Activated naive CD8-positive, alpha-beta T cell treated with anti-CD3 and anti-CD28 coated beads, Interleukin-2, amount 50 U/mL, for 24 hours (primary cell): ENCODE measurements around the gene FKBP15.

Experiments used
- ATAC-seq: fragments of 150-1000 bp; cut with Tn5 transposase; one replicate; pipeline ENCODE4 v1.10.0; 2021
- DNase-seq: peaks from one replicate; pipeline ENCODE4 v3.0.0; 2021
- H3K27ac Mint-ChIP-seq: one replicate; pipeline ENCODE4 v1.8.0; 2021; ENCODE audit warnings: mild to moderate bottlenecking, mixed read lengths
- H3K27me3 Mint-ChIP-seq: one replicate; pipeline ENCODE4 v1.8.0; 2021; ENCODE audit warnings: mixed read lengths
- H3K36me3 Mint-ChIP-seq: one replicate; pipeline ENCODE4 v1.8.0; 2021; ENCODE audit warnings: low read depth, mixed read lengths
- H3K4me1 Mint-ChIP-seq: one replicate; pipeline ENCODE4 v1.8.0; 2021; ENCODE audit warnings: mixed read lengths
- H3K4me3 Mint-ChIP-seq: one replicate; pipeline ENCODE4 v1.8.0; 2021; ENCODE audit warnings: mild to moderate bottlenecking, moderate library complexity, mixed read lengths
- H3K9me3 Mint-ChIP-seq: one replicate; pipeline ENCODE4 v1.8.0; 2021; ENCODE audit warnings: mixed read lengths

Gene FKBP15

DNA sequence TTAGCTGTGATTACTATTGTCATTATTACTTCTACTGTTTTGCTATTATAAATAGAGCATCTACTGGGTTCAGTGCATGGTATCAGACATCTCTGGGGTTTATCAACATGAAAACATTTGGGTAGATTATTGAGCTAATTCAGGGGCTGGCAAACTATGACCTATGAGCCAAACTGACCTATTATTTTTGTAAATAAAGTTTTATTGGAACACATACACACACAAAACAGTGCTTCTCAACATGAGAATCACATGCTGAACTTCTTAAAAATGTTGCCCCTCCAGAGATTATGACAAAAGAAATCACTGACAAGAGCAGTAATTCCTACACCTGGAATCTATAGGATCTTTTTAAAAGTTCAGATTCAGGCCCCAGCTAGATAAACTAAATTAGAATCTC is 39.9 kb downstream of the FKBP15 start:
- H3K27ac Mint-ChIP-seq: no peak overlapping the region
- no peak overlapping the region for H3K4me3 Mint-ChIP-seq
- H3K4me1 Mint-ChIP-seq: no peaks in the 10 kb centered on the region
- H3K9me3 Mint-ChIP-seq: no peaks in the 10 kb centered on the region
- no peak for ATAC-seq
- H3K36me3 Mint-ChIP-seq: peaks cover 68% of the 10 kb centered on the region
- no peak for DNase-seq
- no peaks in the 10 kb centered on the region for H3K27me3 Mint-ChIP-seq

GRCh38 chr9:113179839-113180238 is 41.2 kb downstream of the FKBP15 start:
- Mint-ChIP-seq H3K9me3 (no peaks in the 10 kb centered on the region), H3K27me3 (no peaks in the 10 kb centered on the region), H3K4me1 (no peaks in the 10 kb centered on the region), H3K27ac (no peak overlapping the region), H3K36me3 (peaks cover 64% of the 10 kb centered on the region), H3K4me3 (no peak overlapping the region)
- no peak for ATAC-seq
- no peak for DNase-seq

- Mint-ChIP-seq H3K4me1 (no peaks in the 10 kb centered on the region), H3K27ac (no peak overlapping the region), H3K9me3 (peaks cover under 1% of the 10 kb centered on the region), H3K36me3 (peaks cover 62% of the 10 kb centered on the region), H3K27me3 (no peaks in the 10 kb centered on the region), H3K4me3 (no peak overlapping the region)
- ATAC-seq: no peak
- DNase-seq: no peak
Observed at GRCh38 chr9:113178087-113178486, 43.0 kb downstream of the FKBP15 start.

DNA sequence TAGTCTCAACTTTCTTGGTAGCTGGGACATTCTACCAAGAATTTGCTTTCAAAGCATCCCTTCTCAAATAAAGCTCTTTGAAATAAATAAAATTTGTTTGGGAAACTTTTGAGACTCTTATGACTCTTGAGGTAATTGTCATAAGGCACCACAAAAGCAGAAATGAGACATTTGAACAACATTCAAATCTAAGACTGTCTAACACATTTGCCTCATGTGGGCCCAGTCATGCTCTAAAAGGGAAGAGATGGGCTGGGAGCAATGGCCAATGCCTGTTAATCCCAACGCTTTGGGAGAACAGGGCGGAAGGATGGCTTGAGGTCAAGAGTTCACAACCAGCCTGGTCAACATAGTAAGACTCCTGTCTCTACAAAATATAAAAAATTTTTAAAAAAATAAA is 43.8 kb downstream of the FKBP15 start:
- ATAC-seq (no peak), DNase-seq (no peak)
- no peaks in the 10 kb centered on the region for H3K4me1 Mint-ChIP-seq
- peaks cover 63% of the 10 kb centered on the region for H3K36me3 Mint-ChIP-seq
- no peak overlapping the region for H3K27ac Mint-ChIP-seq
- H3K9me3 Mint-ChIP-seq: peaks cover 9% of the 10 kb centered on the region
- H3K27me3 Mint-ChIP-seq: no peaks in the 10 kb centered on the region
- no peak overlapping the region for H3K4me3 Mint-ChIP-seq

- Mint-ChIP-seq H3K4me1 (no peaks in the 10 kb centered on the region), H3K4me3 (no peak overlapping the region), H3K27ac (no peak overlapping the region), H3K36me3 (peaks cover 63% of the 10 kb centered on the region), H3K9me3 (peaks cover 9% of the 10 kb centered on the region), H3K27me3 (no peaks in the 10 kb centered on the region)
- no peak for DNase-seq
- no peak for ATAC-seq
Observed at GRCh38 chr9:113176803-113177202, 44.3 kb downstream of the FKBP15 start.

DNA sequence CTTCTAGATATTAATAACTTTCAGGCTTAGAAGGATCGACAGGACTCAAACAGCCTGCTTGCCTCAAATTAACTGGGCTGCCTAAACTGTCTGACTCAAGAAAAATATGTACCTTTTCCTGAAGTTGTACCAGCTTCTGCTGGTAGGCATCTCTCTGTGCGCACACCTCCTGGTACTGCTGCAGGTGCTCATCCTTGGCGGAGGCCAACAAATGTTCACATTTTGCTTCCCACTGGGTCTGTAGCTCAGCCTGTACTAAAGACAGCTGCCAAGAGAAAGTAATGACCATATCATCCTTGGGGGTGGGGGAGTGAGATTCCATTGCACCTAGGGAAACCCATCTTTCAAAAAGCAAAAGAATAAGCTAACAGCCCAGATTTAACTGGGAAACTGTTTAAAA is 47.7 kb downstream of the FKBP15 start:
- Mint-ChIP-seq H3K36me3 (peaks cover 69% of the 10 kb centered on the region), H3K27me3 (no peaks in the 10 kb centered on the region), H3K4me1 (no peaks in the 10 kb centered on the region), H3K4me3 (no peak overlapping the region), H3K27ac (no peak overlapping the region), H3K9me3 (peaks cover 9% of the 10 kb centered on the region)
- no peak for DNase-seq
- ATAC-seq: no peak

DNA sequence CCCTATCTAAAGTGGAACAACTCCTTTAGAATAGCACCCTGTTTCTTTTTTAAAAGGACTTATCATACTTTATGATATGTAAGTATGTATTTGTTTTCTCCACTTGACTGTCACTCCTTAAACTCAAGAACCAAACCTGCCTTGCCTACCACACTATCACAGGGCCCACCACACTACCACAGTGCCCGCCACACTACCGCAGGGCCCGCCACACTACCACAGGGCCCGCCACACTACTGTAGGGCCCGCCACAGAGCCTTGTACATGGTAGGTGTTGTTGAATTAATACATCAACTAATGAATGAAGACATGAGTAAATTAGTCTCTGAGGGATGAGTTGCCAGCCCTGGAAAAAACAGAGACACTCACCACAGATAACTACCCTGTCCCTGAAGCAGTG is 52.3 kb downstream of the FKBP15 start:
- Mint-ChIP-seq H3K9me3 (peaks cover 9% of the 10 kb centered on the region), H3K4me1 (no peaks in the 10 kb centered on the region), H3K27ac (no peak overlapping the region), H3K4me3 (no peak overlapping the region), H3K27me3 (no peaks in the 10 kb centered on the region), H3K36me3 (peaks cover 60% of the 10 kb centered on the region)
- ATAC-seq: no peak
- no peak for DNase-seq

- Mint-ChIP-seq H3K27ac (no peak overlapping the region), H3K36me3 (peaks cover 43% of the 10 kb centered on the region), H3K4me3 (no peak overlapping the region), H3K27me3 (no peaks in the 10 kb centered on the region), H3K4me1 (no peaks in the 10 kb centered on the region), H3K9me3 (no peaks in the 10 kb centered on the region)
- ATAC-seq (no peak), DNase-seq (no peak)
Observed at GRCh38 chr9:113166039-113166438, 55.0 kb downstream of the FKBP15 start.

- no peak overlapping the region for H3K27ac Mint-ChIP-seq
- H3K27me3 Mint-ChIP-seq: no peaks in the 10 kb centered on the region
- no peak for ATAC-seq
- H3K36me3 Mint-ChIP-seq: peaks cover 36% of the 10 kb centered on the region
- H3K9me3 Mint-ChIP-seq: no peaks in the 10 kb centered on the region
- no peaks in the 10 kb centered on the region for H3K4me1 Mint-ChIP-seq
- H3K4me3 Mint-ChIP-seq: no peak overlapping the region
- DNase-seq: no peak
Observed at GRCh38 chr9:113164536-113165300, 56.4 kb downstream of the FKBP15 start.

- Mint-ChIP-seq H3K36me3 (peaks cover 32% of the 10 kb centered on the region), H3K4me1 (no peaks in the 10 kb centered on the region), H3K27ac (no peak overlapping the region), H3K9me3 (no peaks in the 10 kb centered on the region), H3K4me3 (no peak overlapping the region), H3K27me3 (no peaks in the 10 kb centered on the region)
- ATAC-seq: no peak
- no peak for DNase-seq
Observed at GRCh38 chr9:113163001-113163400, 58.1 kb downstream of the FKBP15 start.

GRCh38 chr9:113160571-113160970 is 60.5 kb downstream of the FKBP15 start:
- Mint-ChIP-seq H3K4me3 (no peak overlapping the region), H3K9me3 (no peaks in the 10 kb centered on the region), H3K27ac (peak overlapping the region; percentile 11), H3K4me1 (peaks cover 12% of the 10 kb centered on the region), H3K36me3 (peaks cover 20% of the 10 kb centered on the region), H3K27me3 (no peaks in the 10 kb centered on the region)
- ATAC-seq (no peak), DNase-seq (no peak)

DNA sequence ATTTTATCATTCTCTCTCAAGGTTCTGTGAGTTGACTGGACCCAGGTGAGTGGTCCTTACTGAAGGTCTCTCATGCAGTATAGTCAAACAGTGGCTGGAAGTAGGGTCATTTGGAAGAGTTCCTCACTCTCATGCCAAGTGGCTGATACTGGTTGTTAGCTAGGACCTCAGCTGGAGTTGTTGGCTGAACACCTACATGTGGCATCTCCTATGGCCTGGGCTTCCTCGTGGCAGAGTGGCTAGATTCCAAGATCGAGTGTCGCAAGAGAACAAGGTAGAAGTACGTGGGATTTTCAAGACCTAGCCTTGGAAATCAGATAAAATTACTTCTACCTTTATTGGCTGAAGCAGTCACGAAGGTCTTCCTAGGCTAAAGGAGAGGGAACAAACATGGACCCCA is 62.6 kb downstream of the FKBP15 start:
- Mint-ChIP-seq H3K36me3 (peaks cover 14% of the 10 kb centered on the region), H3K4me3 (no peak overlapping the region), H3K27me3 (no peaks in the 10 kb centered on the region), H3K4me1 (peaks cover 23% of the 10 kb centered on the region), H3K27ac (no peak overlapping the region), H3K9me3 (no peaks in the 10 kb centered on the region)
- no peak for ATAC-seq
- DNase-seq: no peak

GRCh38 chr9:113156880-113157279 is 64.2 kb downstream of the FKBP15 start:
- Mint-ChIP-seq H3K27ac (no peak overlapping the region), H3K36me3 (peaks cover 7% of the 10 kb centered on the region), H3K4me1 (peaks cover 32% of the 10 kb centered on the region), H3K4me3 (no peak overlapping the region), H3K27me3 (no peaks in the 10 kb centered on the region), H3K9me3 (no peaks in the 10 kb centered on the region)
- DNase-seq (no peak), ATAC-seq (no peak)

- peak overlapping the region; percentile 18 for H3K4me3 Mint-ChIP-seq
- ATAC-seq (peak; percentile 50), DNase-seq (peak; percentile 44)
- H3K36me3 Mint-ChIP-seq: peaks cover 7% of the 10 kb centered on the region
- no peaks in the 10 kb centered on the region for H3K9me3 Mint-ChIP-seq
- H3K27me3 Mint-ChIP-seq: no peaks in the 10 kb centered on the region
- peaks cover 36% of the 10 kb centered on the region for H3K4me1 Mint-ChIP-seq
- peak overlapping the region; percentile 63 for H3K27ac Mint-ChIP-seq
Observed at GRCh38 chr9:113155911-113156588, 65.0 kb downstream of the FKBP15 start.

GRCh38 chr9:113154946-113155345 is 66.1 kb downstream of the FKBP15 start:
- no peaks in the 10 kb centered on the region for H3K9me3 Mint-ChIP-seq
- H3K27me3 Mint-ChIP-seq: no peaks in the 10 kb centered on the region
- no peak for ATAC-seq
- H3K4me1 Mint-ChIP-seq: peaks cover 41% of the 10 kb centered on the region
- H3K4me3 Mint-ChIP-seq: no peak overlapping the region
- no peak overlapping the region for H3K27ac Mint-ChIP-seq
- no peak for DNase-seq
- H3K36me3 Mint-ChIP-seq: peaks cover 7% of the 10 kb centered on the region
